Stomach (tissue), 4 donors: ENCODE results near the gene TRIM49D1.
"Not testable (repeated sequence)": the region's sequence is repeated elsewhere in the genome, so short reads cannot be mapped to it uniquely, and the experiment has no call there.

Experiments used
- CTCF ChIP-seq, 7 experiments: fragments of 450-650 bp in 4 of 7; fragments of 200-600 bp in 3 of 7; sonication (generic) in 3 of 7; IDR thresholded peaks; one replicate each; pipeline ENCODE4 v1.5.1; 2016 to 2019; ENCODE audit warnings: antibody characterized with exemption in 7 of 7, control low read depth in 2 of 7, mild to moderate bottlenecking in 1 of 7
- EP300 ChIP-seq: sonication (generic); formaldehyde crosslinking; IDR thresholded peaks from one replicate; pipeline ENCODE4 v1.6.1; 2017; ENCODE audit warnings: antibody characterized with exemption
- POLR2A ChIP-seq, 4 donors: fragments of 450-650 bp; IDR thresholded peaks; one replicate each; pipeline ENCODE4 v1.6.1; 2016; ENCODE audit warnings: antibody characterized with exemption in 4 of 4, control low read depth in 2 of 4, mild to moderate bottlenecking in 1 of 4, moderate library complexity in 1 of 4
- POLR2AphosphoS5 ChIP-seq, 3 donors: sonication (generic); formaldehyde crosslinking; IDR thresholded peaks; one replicate each; pipeline ENCODE4 v1.6.1; 2016; ENCODE audit warnings: antibody characterized with exemption in 3 of 3

GRCh38 chr11:89872588-89872987 lies 49.5 kb downstream of the TRIM49D1 start:
- TF ChIP-seq CTCF (IDR thresholded peaks at IDR 0.05); POLR2A (IDR thresholded peaks at IDR 0.05); POLR2AphosphoS5 (IDR thresholded peaks at IDR 0.05); EP300: not testable (repeated sequence)
